ENCODE data around the gene TUBAL3.

GRCh38 chr10:5443429-5443828, 38.8 kb upstream of the TUBAL3 start:
- TF ChIP-seq CTCF (IDR thresholded peaks at IDR 0.05) (no peak), JUND (IDR thresholded peaks at IDR 0.05) (no peak), RFX5 (IDR thresholded peaks at IDR 0.05; ENCODE audit: low read length) (no peak), POLR2AphosphoS5 (IDR thresholded peaks at IDR 0.05; ENCODE audit: low read depth, low read length) (no peak), ZBTB33 (IDR thresholded peaks at IDR 0.05; ENCODE audit: borderline replicate concordance, low read depth) (no peak), TAF1 (IDR thresholded peaks at IDR 0.05; ENCODE audit: borderline replicate concordance, low read depth, low read length) (no peak)

All from SK-N-SH (cell line).